OCI-LY7 (cell line): ENCODE measurements around the gene HDGFL2. TPM values are rescaled to one million over a fixed set of nuclear protein-coding genes. Genes with fewer than 3 reads are reported as not detected.

Experiments
- BruUV-seq: library from RNA; stranded (reverse); fragments of 400-500 nt; replicated peaks from 2 replicates; lab custom pipeline; 2021; lab: Mats Ljungman, UMichigan
- CTCF ChIA-PET: fragments of 300-600 bp; sonication (Branson Sonifier 250); formaldehyde crosslinking; loops from one replicate; lab custom pipeline; 2022; ENCODE audit warnings: antibody characterized with exemption; ENCODE audit not compliant: unreplicated experiment; lab: Charles Lee
- POLR2A ChIA-PET: fragments of 300-600 bp; sonication (Branson Sonifier 250); formaldehyde crosslinking; loops from one replicate; lab custom pipeline; 2022; ENCODE audit warnings: antibody characterized with exemption; lab: Charles Lee
- DNase-seq: peaks from one replicate; pipeline ENCODE4 v3.0.0-alpha.2; 2015; ENCODE audit warnings: low spot score
- H2AFZ ChIP-seq: fragments of 200-600 bp; sonication (generic), shearing (Covaris generic); 2 replicates; pipeline ENCODE4 v1.6.1; 2014; ENCODE audit warnings: mild to moderate bottlenecking, antibody characterized with exemption, low read length, moderate library complexity
- H3K27ac ChIP-seq: fragments of 200-600 bp; sonication (generic); 2 replicates; pipeline ENCODE4 v1.5.1; 2014; ENCODE audit warnings: mixed run types, low read depth, mild to moderate bottlenecking, moderate library complexity, low read length, inconsistent platforms; ENCODE audit not compliant: poor library complexity, severe bottlenecking
- H3K36me3 ChIP-seq: fragments of 200-600 bp; sonication (generic); 2 replicates; pipeline ENCODE4 v1.6.1; 2014; ENCODE audit warnings: mild to moderate bottlenecking, antibody characterized with exemption, low read length, moderate library complexity, mixed read lengths; ENCODE audit not compliant: insufficient read depth
- H3K4me1 ChIP-seq: fragments of 200-600 bp; sonication (generic); 2 replicates; pipeline ENCODE4 v1.5.1; 2014; ENCODE audit warnings: mild to moderate bottlenecking, low read length; ENCODE audit not compliant: insufficient read depth, poor library complexity, severe bottlenecking
- H3K4me2 ChIP-seq: fragments of 200-600 bp; sonication (generic); 2 replicates; pipeline ENCODE4 v1.6.1; 2014; ENCODE audit warnings: mild to moderate bottlenecking, low read length
- H3K4me3 ChIP-seq: fragments of 200-600 bp; sonication (generic); 2 replicates; pipeline ENCODE4 v1.5.1; 2014; ENCODE audit warnings: mild to moderate bottlenecking, low read depth, low read length; ENCODE audit not compliant: poor library complexity, severe bottlenecking
- H3K79me2 ChIP-seq: fragments of 200-600 bp; sonication (generic); 2 replicates; pipeline ENCODE4 v1.6.1; 2016; ENCODE audit warnings: low read depth, mild to moderate bottlenecking, low read length, moderate library complexity, mixed read lengths; ENCODE audit not compliant: insufficient read depth
- H3K9me2 ChIP-seq: fragments of 200-600 bp; sonication (generic); 2 replicates; pipeline ENCODE4 v1.6.1; 2016; ENCODE audit warnings: mild to moderate bottlenecking, low read length, mixed read lengths; ENCODE audit not compliant: insufficient read depth
- H3K9me3 ChIP-seq: fragments of 200-600 bp; sonication (generic); 2 replicates; pipeline ENCODE4 v1.6.1; 2014; ENCODE audit warnings: mild to moderate bottlenecking, mixed run types, low read length, mixed read lengths
- H4K20me1 ChIP-seq: fragments of 200-600 bp; sonication (generic); 2 replicates; pipeline ENCODE4 v1.6.1; 2014; ENCODE audit warnings: mild to moderate bottlenecking, antibody characterized with exemption, low read length, moderate library complexity, mixed read lengths; ENCODE audit not compliant: insufficient read depth
- CTCF ChIP-seq: fragments of 200-600 bp; sonication (generic); conservative IDR thresholded peaks from 2 replicates; pipeline ENCODE4 v1.5.1; 2014; ENCODE audit warnings: mild to moderate bottlenecking, antibody characterized with exemption, low read length, moderate library complexity, mixed read lengths
- EZH2phosphoT487 ChIP-seq: fragments of 200-600 bp; sonication (generic); IDR thresholded peaks from 2 replicates; pipeline ENCODE4 v1.6.1; 2018; ENCODE audit warnings: low read depth, borderline replicate concordance, mild to moderate bottlenecking, mixed run types, antibody characterized with exemption, low read length, moderate library complexity, mixed read lengths
- intact Hi-C: fragments of 100-400 bp; cut with micrococcal nuclease; formaldehyde crosslinking; loops from one replicate; pipeline ENCODE4 v1.10.0; 2022; ENCODE audit not compliant: unreplicated experiment
- total RNA-seq, 2 experiments: library from RNA; depleted of rRNA in 1 of 2; stranded (reverse); fragments of >200 nt in 1 of 2; shearing (Covaris generic) in 1 of 2; gene quantifications; 2 replicates each; pipeline ENCODE4 v1.2.3, GENCODE V29; 2014 to 2022

Gene HDGFL2
- total RNA-seq, 2 experiments from 2014 or later, result 54.5 to 85.9 TPM

GRCh38 chr19:4533334-4533733 lies 61.2 kb downstream of the HDGFL2 start:
- Histone ChIP-seq H3K9me3 (no peaks in the 10 kb centered on the region), H3K27ac (no peak overlapping the region), H3K9me2 (no peaks in the 10 kb centered on the region), H3K4me2 (no peak overlapping the region), H2AFZ (no peak overlapping the region), H3K36me3 (no peaks in the 10 kb centered on the region), H4K20me1 (no peaks in the 10 kb centered on the region), H3K79me2 (no peaks in the 10 kb centered on the region), H3K4me1 (peaks cover 14% of the 10 kb centered on the region), H3K4me3 (no peak overlapping the region)
- no peak for DNase-seq
- ChIA-PET POLR2A (no interaction called here), CTCF (no interaction called here)
- no TSS peak for BruUV-seq
- intact Hi-C loops, result no loop called here
- TF ChIP-seq CTCF (no peak), EZH2phosphoT487 (no peak)

- Histone ChIP-seq H4K20me1 (no peaks in the 10 kb centered on the region), H3K4me3 (no peak overlapping the region), H3K4me2 (no peak overlapping the region), H3K27ac (no peak overlapping the region), H3K9me2 (no peaks in the 10 kb centered on the region), H3K9me3 (no peaks in the 10 kb centered on the region), H3K4me1 (peaks cover 14% of the 10 kb centered on the region), H2AFZ (no peak overlapping the region), H3K79me2 (no peaks in the 10 kb centered on the region), H3K36me3 (no peaks in the 10 kb centered on the region)
- CTCF ChIA-PET, result no interaction called here
- no peak for TF ChIP-seq CTCF
- intact Hi-C loops, result no loop called here
- no TSS peak for BruUV-seq
- POLR2A ChIA-PET, result interaction anchor here (0.6 to 1.5 kb wide), 2 partner anchors 10 to 285 kb away, joined by 3 read pairs; no protein-coding TSS in a partner anchor
- no peak for DNase-seq
Observed at GRCh38 chr19:4533835-4534424, 61.8 kb downstream of the HDGFL2 start.
